Measurements from ENCODE around the gene GFRA1. TPM values are rescaled to one million over a fixed set of nuclear protein-coding genes. Genes with fewer than 3 reads are reported as not detected.

Gene GFRA1
- total RNA-seq, 4 donors from 2014 or later, result 2.6 to 75.1 (median 48.0) TPM

DNA sequence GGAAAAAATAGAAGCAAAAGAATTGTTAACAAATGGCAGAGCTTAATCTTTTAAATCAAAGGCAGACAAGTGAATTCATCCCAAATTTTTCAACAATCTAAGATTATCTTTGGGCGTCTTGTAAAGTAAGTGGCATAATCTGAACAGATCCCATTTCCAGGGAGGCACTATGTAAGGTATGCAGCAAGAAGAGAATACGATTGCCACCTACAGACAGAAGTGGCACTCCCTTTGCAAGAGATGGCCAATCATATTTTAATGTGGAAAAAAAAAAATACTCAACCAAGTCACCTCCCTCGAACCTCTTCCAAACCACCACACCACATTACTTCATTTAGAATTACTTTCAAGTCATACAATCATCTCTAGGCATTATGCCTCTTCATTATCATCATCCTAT lies 4.0 kb downstream of the GFRA1 start:
- TF ChIP-seq POLR2A (IDR thresholded peaks at IDR 0.05), result no peak
- TF ChIP-seq, protein P1, sequence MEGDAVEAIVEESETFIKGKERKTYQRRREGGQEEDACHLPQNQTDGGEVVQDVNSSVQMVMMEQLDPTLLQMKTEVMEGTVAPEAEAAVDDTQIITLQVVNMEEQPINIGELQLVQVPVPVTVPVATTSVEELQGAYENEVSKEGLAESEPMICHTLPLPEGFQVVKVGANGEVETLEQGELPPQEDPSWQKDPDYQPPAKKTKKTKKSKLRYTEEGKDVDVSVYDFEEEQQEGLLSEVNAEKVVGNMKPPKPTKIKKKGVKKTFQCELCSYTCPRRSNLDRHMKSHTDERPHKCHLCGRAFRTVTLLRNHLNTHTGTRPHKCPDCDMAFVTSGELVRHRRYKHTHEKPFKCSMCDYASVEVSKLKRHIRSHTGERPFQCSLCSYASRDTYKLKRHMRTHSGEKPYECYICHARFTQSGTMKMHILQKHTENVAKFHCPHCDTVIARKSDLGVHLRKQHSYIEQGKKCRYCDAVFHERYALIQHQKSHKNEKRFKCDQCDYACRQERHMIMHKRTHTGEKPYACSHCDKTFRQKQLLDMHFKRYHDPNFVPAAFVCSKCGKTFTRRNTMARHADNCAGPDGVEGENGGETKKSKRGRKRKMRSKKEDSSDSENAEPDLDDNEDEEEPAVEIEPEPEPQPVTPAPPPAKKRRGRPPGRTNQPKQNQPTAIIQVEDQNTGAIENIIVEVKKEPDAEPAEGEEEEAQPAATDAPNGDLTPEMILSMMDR (IDR thresholded peaks at IDR 0.05), result no peak
- no peak for DNase-seq
- H3K27ac ChIP-seq, result no peak overlapping the region
- H3K9me3 ChIP-seq, result no peaks in the 10 kb centered on the region
- intact Hi-C loops (cut with DNase I; ENCODE audit: low total_unique reads), result no loop called here
- H3K4me3 ChIP-seq, result no peak overlapping the region
- no peaks in the 10 kb centered on the region for H3K36me3 ChIP-seq
- no peaks in the 10 kb centered on the region for H3K4me1 ChIP-seq
- H3K27me3 ChIP-seq, result no peaks in the 10 kb centered on the region

DNA sequence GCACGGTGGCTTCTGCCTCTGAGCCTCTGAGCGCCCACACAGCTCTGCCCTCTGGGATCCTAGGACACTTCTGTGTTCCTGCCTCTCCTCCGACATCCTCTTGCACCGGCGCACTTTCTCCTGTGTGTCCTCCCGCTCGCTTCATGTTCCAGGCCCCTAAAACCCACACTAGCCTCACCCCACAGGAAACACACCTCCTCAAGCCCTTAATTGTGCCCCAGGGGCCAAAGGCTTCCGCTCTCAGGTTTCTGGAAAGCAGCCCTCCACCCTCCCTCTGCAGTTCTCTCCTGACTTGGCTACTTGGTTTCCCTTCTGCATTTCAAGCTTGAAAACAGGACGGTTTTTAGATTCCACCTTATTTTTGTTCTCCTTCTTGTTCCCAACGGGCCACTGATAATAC lies 7.3 kb downstream of the GFRA1 start:
- no peaks in the 10 kb centered on the region for H3K36me3 ChIP-seq
- no peaks in the 10 kb centered on the region for H3K9me3 ChIP-seq
- H3K4me3 ChIP-seq, result no peak overlapping the region
- no peak overlapping the region for H3K27ac ChIP-seq
- H3K27me3 ChIP-seq, result no peaks in the 10 kb centered on the region
- intact Hi-C loops (cut with DNase I; ENCODE audit: low total_unique reads), result no loop called here
- DNase-seq, result no peak
- H3K4me1 ChIP-seq, result no peaks in the 10 kb centered on the region
- TF ChIP-seq, protein P1 (IDR thresholded peaks at IDR 0.05), result no peak
- TF ChIP-seq POLR2A (IDR thresholded peaks at IDR 0.05), result no peak

DNA sequence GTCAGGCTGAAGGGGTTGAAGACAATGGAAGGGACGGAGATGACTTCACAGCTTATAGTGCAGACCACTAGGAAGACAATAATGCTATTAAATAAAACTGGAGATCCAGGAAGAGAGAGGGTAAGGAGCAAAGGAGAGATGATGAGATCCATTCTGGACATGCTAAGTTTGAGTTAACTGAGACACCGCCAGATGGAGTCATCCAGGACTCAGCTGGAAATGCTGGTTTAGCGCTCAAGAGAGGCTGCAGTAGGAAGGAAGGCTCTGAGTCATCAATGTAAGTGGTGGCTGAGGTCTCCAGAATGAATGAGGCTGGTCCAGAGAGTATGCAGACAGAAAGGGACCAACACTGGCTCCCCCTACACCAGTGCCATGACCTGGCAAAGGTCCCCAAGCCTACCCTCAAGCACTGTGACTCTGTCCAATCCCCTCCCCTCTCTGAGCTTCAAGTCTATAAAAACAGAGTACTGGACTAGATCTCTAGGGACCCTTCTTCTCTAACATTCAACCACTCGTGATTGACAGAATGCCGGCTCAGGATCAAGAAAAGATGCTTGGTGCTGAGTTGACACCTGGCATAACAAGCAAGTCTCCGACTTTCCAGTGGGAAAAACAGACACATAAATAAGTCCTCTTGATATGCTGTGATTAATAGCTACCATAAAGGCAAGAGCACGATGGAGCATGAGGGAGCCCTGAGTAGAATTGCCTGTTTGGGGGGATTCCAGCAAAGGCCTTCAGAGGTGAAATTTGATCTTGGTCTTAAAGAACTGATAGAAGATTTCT lies 8.9 kb downstream of the GFRA1 start:
- no peak for DNase-seq
- Histone ChIP-seq H3K27ac (no peak overlapping the region), H3K27me3 (no peaks in the 10 kb centered on the region), H3K9me3 (no peaks in the 10 kb centered on the region), H3K4me3 (no peak overlapping the region), H3K4me1 (no peaks in the 10 kb centered on the region), H3K36me3 (no peaks in the 10 kb centered on the region)
- TF ChIP-seq, protein P1 (IDR thresholded peaks at IDR 0.05), result no peak
- no peak for TF ChIP-seq POLR2A (IDR thresholded peaks at IDR 0.05)
- intact Hi-C loops (cut with DNase I; ENCODE audit: low total_unique reads), result no loop called here

DNA sequence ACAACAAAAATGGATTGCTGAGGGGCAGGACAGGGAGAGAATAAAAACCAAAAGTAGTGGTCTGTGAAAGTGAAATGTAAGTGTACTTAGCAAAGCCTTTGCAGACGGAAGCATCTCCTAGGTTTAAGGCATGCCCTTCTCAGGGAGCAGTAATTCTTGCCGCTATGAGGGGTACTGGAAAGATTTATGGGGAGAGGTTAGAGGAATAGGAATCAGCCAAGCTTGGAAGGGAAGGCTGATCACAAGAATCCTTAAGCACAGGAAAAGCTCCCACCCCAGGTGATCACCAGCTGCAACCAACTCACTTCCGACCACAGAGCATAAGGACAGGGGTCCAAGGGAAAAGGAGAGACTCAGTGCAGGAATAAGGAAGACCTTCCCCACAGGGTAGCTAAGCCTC lies 10.3 kb downstream of the GFRA1 start:
- TF ChIP-seq, protein P1 (IDR thresholded peaks at IDR 0.05), result no peak
- TF ChIP-seq POLR2A (IDR thresholded peaks at IDR 0.05), result no peak
- no peak overlapping the region for H3K4me3 ChIP-seq
- intact Hi-C loops (cut with DNase I; ENCODE audit: low total_unique reads), result no loop called here

DNA sequence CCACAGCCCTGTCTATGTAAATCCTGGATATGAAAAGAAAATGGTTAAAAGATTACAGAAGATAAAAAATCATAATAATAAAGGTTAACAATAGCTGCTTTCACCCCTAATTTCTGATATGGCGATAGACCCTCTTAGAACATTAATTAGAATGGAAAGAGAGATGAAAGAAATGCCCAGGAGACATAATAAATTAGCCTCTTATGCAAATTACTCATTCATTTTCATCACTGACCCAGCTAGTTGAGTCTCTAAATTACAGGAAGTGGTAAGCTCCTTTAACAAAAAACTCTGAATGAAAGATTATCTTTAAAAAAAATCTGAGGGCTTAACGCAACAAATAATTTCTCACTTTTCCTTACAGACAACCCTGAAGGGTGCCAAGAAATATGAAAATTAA lies 12.4 kb downstream of the GFRA1 start:
- no peak overlapping the region for H3K4me3 ChIP-seq
- no peak overlapping the region for H3K27ac ChIP-seq
- no peaks in the 10 kb centered on the region for H3K9me3 ChIP-seq
- TF ChIP-seq, protein P1 (IDR thresholded peaks at IDR 0.05), result no peak
- TF ChIP-seq POLR2A (IDR thresholded peaks at IDR 0.05), result no peak
- no peaks in the 10 kb centered on the region for H3K36me3 ChIP-seq
- no peak for DNase-seq
- intact Hi-C loops (cut with DNase I; ENCODE audit: low total_unique reads), result no loop called here
- H3K27me3 ChIP-seq, result no peaks in the 10 kb centered on the region
- no peaks in the 10 kb centered on the region for H3K4me1 ChIP-seq

More for the DNA sequence above, 10.3 kb downstream of the GFRA1 start:
- no peak for DNase-seq
- Histone ChIP-seq H3K27ac (no peak overlapping the region), H3K4me1 (no peaks in the 10 kb centered on the region), H3K36me3 (no peaks in the 10 kb centered on the region), H3K9me3 (no peaks in the 10 kb centered on the region), H3K27me3 (no peaks in the 10 kb centered on the region)
